ENCODE data around the gene FIGN.

The FIGN gene

DNA sequence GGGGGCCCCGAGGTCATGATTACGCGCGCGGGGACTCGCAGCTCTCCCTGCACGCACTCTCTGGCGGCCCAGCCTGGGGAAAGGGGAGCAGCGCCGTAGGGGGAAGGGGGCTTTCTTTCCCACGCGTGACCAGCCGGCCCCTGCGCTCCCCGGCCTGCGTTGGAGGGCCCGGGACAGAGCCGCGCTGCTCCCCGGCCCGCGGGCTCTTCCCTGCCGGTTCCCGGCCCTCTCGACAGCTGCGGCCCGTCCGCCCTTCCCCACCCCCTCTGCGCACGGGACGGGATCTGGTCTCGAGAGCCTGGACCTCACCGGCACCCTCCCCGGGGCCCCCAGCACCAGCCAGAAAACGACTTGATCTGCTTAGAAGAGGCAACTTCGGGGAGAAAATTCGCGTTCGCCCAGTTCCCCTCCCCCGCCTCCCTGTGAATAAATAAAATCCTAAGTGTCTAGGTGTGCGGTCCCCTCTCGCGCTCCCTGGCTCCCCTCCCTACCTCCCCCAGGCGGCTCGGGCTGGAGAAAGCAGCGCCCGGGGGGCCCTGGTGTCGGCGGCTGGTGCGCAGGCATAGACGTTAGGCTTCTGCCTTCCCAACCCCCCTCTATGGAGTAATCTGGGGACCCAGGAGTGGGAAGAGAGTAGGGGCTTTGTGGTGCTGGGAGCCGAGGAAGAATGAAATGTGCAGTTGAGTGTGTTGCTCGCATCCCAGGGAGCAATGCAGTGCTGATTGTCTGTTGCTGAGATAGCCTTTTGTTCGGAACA is 803 bp upstream of the FIGN start:
- DNase-seq (ENCODE audit: low spot score) = no peak

DNA sequence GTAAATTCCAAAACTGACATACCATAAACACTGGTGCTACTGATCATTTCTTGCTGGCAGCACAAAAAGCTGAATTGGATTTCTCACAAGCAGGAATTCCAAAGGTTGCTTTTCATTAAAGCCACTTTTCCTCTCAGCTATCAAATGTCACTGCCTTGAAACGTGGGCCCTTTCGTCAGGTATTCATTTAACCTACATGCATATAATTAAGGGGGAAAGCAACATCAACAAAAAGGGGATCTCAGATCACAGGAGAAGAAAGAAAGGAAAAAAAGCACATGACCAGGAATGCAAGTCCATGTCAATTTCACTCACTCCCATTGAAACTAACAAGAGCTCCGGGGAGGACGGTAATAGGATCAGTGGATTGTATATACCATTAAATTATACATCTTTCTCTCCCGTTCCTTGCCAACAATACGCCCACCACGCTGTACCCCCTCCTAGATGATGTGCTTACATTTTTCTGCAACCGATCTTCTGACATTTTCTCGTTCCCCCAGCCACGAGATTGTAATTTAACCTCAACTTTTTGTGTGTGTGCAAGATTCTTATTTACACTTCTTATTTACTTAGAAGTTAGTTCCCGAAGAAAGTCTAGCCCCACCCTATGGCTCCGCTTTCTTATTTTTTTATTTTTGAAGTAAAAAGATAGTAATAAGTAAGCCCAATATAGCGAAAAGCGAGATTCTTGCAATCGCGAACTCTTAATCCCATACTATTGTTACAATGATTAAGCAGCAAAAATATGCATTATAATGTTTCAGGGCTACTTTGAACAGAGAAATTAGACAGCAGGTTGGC is 725 bp downstream of the FIGN start:
- DNase-seq (ENCODE audit: low spot score) = no peak

DNA sequence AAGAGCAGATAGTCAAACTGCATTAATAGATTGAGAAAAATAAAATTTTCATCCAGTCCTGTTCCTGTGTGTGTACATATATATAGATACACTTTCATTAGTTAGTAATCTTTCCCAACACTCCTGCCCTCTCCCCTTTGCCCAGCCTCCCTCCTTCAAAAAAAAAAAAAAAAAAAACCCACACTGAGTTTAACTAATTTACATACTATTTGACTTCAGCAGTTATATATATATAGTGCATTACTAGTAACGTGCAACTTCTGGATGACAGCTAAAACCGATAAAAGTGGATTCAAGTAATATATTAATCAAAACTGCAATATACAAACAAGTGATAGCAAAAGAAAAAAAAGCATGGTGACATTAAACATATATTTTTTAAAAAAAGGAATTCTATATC is 1.4 kb downstream of the FIGN start:
- no peak for DNase-seq (ENCODE audit: low spot score)

DNA sequence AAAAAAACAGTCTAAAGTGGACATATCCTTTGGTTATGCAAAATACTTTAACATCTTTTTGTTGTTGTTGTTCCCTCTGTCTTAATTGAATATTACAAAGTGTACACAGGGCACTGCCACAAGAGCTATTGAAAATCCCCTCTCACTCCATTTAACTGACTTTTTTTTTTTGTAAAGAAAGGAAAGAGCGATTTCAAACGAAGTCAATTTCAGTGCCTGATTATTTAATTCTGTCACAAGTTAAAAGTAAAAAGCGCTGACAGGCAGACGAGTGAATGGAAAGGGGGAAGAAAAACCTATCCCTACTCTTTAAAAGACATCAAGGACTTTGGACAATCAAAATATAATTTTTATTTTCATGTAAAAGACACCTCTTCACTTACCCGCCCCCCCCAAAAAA is 1.9 kb downstream of the FIGN start:
- DNase-seq (ENCODE audit: low spot score) = no peak

DNA sequence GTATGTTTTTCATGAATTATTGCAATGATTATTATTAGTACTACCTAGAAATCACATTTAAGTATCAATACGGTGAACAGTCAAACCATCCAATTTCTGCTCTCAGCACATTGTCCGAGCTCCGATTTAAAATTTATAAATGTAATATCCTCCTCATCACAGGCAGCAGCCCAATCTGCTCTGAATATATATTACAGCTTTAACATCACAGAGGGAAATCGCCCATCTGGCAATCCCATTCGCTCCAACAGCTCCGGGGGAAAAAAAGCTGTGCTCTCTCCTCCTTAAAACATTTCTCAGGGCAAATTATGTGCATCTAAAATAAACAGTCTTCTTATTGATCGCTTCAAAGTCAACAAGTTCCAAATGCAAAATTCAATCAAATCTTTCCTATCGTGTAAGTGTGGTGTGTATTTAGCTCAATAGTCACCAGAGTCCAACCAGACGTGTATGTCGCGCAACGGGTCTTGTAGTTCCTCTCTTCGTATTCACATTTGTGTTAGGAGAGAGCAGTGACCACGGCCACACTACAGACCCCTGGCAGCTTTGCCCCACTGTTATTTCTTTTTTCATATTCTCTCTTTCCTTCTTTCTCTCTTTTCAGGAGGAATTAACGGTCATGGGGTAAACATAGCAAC is 2.4 kb downstream of the FIGN start:
- no peak for DNase-seq (ENCODE audit: low spot score)

DNA sequence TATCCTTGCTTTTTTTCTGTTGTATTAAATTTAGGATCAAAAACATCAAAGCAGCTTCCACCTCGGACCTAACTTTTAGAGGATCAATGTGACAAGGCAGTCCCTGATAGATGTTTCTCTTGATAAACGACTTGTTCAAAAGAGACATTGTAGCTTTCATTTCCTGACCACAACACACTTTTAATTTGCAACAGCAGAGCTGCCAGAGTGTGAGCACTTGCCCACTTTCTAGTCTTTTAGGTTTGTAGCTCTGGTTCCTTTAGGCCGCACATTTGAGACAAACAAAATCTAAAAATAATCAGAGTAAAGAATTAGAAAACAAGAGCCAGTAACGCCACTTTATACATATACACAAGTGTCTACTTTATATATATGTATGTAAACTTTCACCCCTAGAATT is 3.1 kb downstream of the FIGN start:
- DNase-seq (ENCODE audit: low spot score) = no peak

DNA sequence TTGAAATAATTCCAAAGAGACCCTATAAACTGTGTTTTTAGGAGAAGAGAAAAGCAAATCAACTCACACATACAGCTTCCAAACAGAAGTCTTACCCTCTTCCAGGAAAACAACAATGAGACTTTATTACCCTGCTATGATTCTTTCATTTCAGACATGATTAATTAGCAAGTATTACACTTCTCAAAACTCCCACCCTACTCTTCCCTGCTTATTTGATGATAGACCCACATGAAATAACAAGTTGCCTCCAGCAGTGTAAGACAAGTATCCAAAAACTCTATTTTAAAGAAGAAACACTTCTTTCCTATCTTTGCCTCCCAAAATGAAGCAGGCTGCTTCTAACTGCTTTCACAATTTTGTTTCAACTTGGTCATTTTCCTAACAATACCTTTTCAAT is 4.1 kb downstream of the FIGN start:
- DNase-seq (ENCODE audit: low spot score) = no peak

DNA sequence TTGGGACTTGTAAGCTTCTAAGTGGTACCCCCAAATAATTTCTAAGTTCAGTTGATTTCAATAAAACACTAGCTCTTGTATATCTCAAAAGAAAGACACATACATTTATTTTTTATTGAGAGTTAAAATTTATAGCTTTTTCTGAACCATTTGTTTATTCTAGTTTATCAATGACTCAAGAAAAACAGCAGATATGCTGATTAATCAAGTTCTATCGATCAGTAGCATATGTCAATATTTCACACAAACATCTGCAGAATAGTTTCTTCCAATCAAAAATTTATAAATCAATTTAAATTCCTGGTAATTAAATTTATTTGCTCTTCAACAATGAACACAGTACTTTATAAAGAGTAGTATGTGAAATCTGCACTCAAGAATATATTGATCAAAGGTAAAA is 5.3 kb downstream of the FIGN start:
- DNase-seq (ENCODE audit: low spot score) = no peak

DNA sequence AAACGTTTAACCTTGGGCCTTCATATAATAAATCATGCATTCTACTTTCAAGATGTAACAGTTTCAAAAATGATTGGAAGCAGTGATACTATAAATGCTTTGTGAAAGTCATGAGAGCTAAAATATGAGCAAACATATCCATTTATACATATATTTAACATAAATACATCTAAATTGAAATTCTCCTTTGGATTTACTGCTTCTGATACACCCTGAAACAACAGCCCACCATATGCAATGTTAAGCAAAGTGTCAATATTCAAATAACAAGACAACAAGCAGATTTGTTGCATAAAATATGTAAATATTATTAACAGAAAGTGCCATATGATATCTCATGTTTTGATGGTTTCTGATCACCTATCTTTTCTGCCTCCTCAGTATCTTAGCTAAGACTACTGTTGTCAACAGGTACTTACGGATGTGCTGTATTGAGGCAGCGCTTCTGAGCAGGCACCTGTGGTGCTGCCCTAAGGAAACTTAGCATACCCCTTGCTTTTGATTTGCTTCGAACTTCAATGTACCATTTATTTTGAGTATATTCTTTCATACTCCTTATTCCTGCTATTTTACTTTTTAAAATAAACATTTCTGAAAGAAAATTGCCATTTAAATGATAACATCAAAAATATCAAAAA is 6.1 kb downstream of the FIGN start:
- no peak for DNase-seq (ENCODE audit: low spot score)

DNA sequence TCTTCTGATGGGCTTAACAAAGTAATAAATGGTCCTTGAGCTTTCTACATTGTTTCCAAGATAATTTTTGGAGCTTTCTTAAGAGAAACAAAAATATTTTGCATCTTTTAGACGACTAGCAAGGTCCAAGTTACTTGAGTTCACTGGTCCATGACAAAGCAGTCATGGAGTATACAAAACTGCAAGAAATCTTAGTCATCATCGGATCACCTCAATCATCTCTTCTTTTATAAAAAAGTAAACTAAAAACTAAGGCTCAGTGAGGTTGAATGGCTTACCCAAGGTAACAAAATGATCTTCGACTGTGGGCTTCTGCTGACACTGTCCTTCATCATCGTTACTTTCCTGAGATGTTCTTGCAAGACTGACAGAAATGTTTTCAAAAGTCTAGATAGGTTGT is 11.9 kb downstream of the FIGN start:
- no peak for DNase-seq (ENCODE audit: low spot score)

DNA sequence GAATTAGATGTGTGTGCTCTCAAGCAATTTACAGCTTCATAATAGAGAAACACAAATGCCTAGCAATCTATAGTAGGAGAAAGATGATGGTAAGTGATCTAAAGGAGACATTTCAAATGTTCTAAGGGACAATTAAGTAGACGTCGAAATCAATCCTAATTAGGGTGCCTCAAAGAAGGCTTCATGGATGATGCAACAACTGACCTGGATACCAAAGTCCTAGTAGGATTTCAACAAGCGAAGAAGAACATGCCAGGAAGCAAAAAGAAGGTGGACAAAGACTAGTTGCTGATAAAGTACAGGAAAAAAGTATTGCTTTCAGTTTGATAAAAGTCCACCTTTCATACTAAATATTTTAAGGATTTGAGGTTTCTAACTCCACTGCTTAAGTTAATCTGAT is 12.5 kb downstream of the FIGN start:
- DNase-seq (ENCODE audit: low spot score) = no peak

DNA sequence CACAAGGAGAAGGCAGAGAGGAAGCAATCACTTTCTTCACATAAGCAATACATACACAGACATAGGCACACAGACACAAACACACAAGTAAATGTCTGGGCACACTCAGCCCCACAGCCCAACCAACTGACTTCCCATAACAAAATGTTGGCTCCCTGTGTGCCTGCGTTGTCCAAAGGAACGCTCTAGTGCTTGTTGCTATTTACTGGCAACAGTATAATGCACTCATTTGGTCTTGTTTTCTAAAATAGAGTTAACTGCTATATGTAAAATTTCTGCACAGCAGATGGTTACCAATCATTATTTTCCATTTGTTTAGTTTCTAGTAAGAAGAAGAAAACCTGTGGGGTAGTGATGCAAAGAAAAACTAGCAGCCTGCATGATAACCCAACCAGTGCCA is 16.5 kb downstream of the FIGN start:
- DNase-seq (ENCODE audit: low spot score) = no peak

DNA sequence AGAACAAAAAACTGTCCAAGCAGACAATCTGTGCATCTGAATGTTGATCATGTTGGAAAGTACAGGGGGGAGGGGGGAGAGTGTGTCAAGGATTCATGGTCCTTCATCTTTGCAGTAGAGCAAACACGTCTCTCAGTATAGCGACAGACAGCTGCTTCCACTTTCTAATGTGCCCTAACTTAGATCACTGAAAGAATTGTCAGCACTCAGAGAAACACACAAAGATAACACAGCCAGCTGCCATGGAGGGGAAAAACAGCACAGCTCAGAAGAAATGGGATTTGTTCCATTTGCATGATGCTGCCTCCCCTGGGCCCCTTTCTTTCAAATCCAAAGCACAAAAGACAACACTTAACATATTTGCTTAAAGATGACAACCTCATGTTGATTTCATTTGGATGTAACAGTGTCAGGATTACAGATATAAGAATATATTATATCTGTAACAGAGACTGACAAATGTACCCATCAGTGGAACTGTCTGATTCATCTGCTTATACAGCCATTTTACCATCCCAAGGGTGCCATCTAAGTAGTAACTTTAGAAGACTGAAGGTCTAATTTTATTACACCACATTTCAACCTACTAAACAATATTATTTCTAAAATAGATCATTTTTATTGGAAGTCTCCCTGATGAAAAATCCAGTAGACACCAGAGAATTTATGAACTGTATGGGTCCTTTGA is 17.7 kb downstream of the FIGN start:
- DNase-seq (ENCODE audit: low spot score) = no peak

DNA sequence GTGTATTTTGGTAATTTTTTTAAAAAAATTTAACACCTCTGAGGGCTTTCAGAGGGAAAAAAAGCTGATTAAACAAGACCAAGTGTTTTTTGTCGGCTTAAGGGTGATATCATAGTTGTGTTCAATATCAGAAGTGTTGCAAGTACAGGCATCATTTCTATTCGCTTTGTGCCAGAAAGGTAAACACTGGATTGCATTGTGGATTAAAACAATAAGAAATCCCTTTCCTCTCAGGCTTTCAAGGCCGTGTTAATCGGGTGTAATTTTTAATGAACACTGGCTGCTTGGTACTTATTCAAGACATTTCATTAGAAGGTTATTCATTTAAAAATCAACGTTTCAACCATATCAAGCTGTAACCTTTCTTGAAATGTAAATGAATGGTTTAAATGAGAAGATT is 18.3 kb downstream of the FIGN start:
- no peak for DNase-seq (ENCODE audit: low spot score)

DNA sequence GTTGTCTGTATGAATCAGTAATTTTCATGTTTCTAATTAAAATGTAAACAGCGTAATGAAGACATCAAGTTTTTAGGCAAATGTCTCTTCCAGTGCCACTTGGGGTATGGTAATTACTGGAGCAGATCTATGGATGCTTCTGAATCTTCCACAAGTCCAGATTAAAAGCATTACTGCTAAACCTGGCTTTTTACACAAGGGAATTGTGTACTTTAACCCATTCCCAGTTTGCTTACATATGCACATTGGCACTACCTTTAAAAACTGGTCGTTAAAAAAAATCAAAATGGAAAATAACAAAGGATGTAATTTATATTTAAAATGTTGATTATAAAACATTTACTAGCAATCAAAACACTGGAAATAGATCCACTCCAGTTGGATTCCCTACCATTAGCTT is 19.7 kb downstream of the FIGN start:
- DNase-seq (ENCODE audit: low spot score) = no peak

DNA sequence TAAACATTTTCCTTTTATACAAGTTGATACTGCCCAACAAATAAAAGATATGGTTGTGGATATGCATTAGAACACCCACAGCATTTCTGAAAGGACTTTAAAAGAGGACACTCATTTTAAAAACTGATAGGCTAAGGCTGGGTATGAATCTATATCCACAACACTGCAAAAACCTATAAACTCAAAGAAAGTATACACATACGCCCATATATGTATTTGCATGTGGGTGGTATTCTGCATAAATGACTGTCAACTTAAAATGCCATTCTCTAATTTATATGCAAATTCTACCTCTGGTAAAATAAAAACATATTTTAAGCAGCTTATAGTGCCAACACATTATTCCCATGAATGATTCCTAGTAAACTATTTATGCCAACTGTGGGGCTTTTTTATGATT is 20.1 kb downstream of the FIGN start:
- no peak for DNase-seq (ENCODE audit: low spot score)

DNA sequence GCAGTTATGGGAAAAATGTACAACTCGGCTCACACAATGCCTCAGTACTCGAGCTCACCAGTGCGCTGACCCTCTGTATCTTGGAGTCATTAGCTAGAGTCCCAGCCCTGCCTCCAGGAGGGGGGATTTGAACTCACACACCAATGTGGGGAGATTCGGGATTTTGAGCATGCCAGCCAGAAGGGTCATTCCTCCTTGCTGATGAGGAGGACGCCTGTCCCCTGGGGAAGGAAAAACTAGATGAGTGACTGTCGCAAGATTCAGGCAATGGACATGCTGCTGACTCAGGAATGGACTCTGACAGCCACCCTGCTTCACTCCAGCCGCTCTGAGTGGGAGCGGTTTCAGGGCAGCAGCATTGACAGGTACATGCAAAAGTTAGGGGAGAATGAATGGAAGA is 20.6 kb downstream of the FIGN start:
- no peak for DNase-seq (ENCODE audit: low spot score)

DNA sequence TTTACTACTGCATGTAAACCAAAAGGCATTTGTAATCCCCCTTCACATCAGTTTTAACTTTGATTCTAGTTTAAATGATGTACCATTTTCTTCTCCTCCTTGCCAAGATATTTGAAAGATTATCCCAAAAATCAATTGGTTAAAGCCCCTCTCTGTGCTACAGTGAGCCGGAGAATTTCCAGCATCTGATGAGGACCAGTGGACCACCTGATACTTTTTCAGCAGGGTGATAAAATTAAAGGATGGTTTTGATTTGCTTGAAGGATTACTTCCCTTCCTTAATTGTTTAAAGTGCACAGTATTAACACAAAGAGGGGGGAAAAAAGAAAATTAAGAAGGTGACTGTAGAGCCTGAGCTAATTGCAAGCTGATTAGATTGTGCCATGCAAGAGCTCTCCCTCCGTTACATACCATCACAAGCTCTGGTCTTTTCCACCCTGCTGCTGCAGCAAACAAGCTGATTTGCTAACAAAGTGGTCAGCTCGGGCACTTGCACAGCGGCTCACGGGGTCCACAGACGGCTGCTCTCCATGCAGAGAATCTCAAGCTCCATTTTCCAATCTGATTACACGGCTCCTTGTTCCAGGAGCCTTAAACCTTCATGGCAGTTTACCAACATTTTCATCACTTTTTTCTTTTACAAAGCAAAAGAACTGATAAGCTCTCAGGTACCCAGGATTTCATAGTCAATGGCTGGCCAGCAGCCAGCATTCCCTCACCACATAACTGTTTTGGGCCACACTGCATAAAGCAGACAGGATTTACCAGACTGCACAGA is 22.1 kb downstream of the FIGN start:
- DNase-seq (ENCODE audit: low spot score) = no peak

DNA sequence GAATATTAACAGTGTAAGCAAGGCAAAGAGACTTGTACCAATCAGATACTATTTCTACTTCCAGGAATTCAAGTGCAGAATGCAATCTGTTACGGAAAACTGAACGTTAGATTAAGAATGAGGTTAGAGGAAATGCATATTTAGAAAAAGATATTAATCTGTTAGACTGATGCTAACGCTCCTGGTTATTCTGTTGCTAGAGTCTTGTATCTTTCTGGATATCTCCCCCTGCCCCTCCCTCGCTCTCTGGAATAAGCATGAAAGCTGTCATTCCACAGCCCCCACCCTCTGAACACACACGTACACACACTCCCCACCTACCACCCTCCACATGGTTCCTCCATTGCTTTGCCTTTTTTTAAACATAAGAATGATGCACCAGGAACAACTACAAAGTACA is 24.1 kb downstream of the FIGN start:
- DNase-seq (ENCODE audit: low spot score) = no peak

DNA sequence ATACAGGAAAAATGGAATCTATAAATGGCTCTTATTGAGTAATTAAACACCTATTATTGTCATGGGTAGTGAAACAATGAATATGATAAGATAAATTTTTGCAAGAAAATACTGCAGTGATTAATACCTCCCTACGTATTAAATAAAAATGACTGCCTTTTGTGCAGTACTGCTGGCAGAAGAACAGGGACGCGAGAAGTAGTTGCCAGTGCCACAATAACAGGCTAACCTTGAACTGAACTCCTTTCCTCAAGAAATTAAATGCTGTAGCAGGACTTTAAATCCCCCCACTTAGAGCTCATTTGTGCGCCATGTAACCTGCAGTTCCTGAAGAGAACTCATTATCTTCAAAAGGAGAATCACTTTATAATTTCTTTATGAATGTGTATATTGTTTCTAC is 24.6 kb downstream of the FIGN start:
- no peak for DNase-seq (ENCODE audit: low spot score)

DNA sequence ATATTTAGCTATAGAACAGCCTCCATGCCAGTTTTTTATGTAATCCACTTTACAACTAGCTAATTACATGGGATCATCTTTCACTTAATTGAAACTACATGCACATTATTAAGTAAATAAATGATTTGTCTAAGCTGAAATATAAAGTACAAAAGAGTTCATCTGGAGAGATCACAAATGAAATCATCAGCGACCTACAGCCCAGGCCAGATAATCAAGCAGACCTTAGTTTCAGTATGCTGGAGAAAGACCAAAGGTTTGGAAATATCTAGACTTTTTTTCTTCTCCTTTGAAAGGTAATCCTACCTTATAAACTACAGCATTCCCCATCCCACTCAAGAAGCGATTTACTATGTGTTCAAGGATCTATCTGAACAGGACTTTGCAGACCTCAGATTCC is 26.5 kb downstream of the FIGN start:
- no peak for DNase-seq (ENCODE audit: low spot score)
